Loucy (cell line): ENCODE measurements around the gene TEX10.

Experiments
- EZH2phosphoT487 ChIP-seq: fragments of 200-600 bp; IDR thresholded peaks from 2 replicates; pipeline ENCODE4 v1.6.1; 2018; ENCODE audit warnings: antibody characterized with exemption, mild to moderate bottlenecking, moderate library complexity, borderline replicate concordance
- TF ChIP-seq, protein P1 (sequence below): fragments of 200-600 bp; sonication (generic); conservative IDR thresholded peaks from 2 replicates; pipeline ENCODE4 v1.5.1; 2014; ENCODE audit warnings: mild to moderate bottlenecking, antibody characterized with exemption, low read length

DNA sequence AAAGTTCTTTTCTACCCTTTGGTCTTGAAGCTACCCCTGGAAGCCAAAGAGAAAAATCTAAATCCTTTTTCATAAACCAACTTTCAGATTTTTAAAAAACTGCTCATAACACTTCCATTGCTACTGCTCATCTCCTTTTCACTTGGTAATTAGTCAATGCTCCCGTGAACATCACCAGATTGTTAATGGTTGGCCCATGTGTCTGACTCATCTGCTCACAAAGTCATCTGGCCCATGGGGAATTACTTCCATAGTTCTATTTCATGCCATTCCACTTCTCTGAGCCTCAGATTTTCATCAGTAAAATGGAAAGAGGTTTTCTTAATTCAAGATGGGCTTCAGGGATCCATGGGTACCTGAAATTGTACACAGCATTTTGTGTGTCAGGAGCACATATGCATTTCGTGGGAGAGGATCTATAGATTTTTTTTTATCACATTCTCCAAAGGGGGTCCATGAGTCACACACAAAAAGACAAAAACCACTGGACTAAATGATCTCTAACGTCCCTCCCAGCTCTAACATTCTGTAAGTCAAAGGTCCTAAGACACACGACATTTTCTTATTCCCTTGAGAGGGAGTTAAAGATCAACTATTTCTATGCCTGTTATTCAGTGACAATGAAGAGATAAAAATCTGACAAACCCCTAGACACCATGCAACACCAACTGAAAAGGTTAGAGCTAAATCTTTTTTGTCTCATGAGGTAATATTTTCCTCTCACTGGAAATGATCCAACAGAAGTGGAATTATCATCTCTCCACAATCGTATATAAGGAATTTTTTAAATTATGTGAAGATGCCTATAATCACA lies 75.4 kb downstream of the TEX10 start:
- TF ChIP-seq, protein P1, sequence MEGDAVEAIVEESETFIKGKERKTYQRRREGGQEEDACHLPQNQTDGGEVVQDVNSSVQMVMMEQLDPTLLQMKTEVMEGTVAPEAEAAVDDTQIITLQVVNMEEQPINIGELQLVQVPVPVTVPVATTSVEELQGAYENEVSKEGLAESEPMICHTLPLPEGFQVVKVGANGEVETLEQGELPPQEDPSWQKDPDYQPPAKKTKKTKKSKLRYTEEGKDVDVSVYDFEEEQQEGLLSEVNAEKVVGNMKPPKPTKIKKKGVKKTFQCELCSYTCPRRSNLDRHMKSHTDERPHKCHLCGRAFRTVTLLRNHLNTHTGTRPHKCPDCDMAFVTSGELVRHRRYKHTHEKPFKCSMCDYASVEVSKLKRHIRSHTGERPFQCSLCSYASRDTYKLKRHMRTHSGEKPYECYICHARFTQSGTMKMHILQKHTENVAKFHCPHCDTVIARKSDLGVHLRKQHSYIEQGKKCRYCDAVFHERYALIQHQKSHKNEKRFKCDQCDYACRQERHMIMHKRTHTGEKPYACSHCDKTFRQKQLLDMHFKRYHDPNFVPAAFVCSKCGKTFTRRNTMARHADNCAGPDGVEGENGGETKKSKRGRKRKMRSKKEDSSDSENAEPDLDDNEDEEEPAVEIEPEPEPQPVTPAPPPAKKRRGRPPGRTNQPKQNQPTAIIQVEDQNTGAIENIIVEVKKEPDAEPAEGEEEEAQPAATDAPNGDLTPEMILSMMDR: no peak
- no peak for TF ChIP-seq EZH2phosphoT487
